ENCODE results near the gene HLCS.

The HLCS gene

DNA sequence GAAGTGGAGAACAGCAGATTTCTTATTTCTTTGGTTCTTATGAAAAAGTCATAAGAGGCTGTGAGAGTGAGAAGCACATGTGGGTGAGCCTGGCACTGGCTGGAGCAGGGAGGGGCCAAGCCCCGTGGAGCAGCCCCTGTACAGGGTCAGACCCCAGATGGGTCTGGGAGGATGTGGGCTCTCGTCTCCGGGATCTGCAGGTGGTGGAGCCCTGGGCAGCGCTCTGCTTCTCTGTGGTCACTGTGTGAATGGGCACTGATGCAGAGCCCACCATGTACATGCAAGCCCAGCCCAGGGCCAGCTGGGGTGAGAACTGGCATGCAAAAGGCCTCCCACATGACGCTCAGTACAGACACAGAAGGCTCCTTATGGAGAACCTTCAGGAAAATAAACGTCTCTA, 200.0 kb downstream of the HLCS start:
- no peak for DNase-seq

DNA sequence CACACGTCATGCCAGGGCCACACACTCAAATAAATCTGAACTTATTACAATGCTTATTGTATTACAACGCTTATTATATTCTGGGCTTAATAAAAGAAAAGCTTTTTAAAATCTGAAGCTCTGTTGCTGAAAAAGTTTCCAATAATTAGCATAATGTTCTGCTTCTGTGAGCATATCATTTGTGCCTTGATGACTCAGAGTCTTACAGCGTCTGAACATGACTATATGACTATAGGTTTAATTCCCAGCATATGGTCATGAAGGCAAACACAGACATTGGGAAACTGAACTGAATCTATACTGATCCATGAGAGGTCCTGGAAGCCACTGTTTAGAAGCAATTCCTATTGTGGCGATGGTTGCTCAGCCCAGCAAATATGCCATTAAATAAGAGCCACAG, 201.2 kb downstream of the HLCS start:
- DNase-seq = no peak

DNA sequence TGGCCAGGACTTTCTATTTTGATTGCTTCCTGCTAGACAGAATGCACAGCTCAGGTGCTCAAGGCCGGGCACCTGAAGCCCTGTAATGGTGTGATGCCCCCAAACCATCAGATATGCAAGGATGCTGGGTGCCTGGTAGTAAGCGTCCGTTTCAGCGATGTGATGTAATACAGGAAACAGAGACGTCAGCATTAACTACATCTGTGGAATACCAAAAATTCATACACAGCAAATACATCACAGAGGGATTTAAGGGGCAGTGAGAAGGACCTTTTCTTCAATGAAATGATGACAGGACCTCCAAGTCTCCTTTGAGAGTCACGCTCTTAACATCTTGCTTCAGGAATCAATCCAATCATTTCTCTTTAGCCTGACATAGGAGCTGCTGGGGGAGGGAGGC, 203.2 kb downstream of the HLCS start:
- DNase-seq = no peak

DNA sequence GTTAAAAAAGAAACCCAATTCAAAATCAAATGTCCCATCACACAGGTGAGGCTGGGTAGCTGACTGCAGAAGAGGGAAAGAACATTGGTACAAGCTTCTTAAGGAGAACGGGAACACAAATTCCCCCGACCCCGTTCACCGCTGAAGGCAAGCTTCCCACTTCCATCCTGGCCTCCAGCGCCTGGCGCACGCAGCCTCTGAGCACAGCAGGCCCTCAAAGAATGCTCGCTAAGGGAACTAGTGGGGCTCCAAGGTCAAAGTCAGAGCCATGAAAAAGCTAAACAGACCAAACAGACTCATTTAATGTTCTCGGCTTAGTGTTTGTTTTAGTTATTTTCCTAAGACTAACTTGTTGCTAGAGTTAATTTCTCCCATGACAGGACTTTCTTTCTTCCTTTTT, 203.8 kb downstream of the HLCS start:
- DNase-seq = no peak

DNA sequence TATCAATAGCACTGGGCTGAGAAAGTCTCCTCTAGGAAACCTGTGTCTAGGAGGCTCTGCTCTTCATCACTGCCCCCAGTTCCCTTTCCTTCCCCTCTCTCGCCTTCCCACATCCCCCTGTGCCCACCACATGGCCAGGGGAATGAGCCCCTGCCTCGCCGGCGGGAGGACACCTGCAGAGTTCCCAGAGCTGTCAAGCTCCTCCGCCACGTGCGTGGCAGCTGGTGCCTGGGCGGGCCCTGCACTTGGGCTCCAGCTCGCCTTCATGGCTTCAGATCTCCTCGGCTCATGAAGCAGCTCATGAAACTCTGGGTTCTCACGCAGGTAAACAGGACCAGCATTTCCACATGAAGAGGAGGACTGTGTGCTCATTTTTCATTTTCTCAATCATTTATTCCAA, 204.8 kb downstream of the HLCS start:
- no peak for DNase-seq

DNA sequence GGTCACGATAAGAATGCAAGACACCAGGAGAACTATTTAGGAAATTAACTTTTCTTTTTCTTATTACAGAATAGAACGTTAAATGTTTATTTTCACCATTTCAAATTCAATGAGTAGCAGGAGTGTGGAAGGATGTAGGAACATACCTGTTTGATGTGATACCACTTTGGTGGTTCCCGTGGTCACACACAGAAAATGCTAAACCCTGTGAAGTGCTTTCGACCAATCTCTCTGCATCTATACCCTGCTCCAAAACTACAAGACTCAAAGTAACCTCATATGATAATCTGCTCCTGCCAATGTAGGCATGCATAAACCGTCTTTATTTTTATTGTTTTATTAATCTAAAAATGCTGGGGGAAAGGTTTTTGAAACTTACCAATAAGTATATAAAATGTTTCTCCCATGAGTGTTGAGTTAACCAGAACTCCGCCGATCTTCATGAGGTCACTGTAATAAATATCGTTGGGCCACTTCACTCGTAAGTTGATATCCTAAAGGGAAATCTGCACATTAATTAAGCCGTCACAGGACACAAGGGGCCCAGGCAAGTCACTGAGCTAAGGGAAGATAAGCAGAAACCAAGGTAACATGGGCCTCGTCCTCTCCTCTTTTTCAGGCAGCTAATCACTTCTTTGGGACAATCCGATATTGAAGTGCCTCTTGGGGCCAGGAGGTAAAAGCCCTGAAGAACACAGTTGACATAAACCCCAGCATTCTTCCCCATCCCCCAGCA, 207.0 kb downstream of the HLCS start:
- no peak for DNase-seq

DNA sequence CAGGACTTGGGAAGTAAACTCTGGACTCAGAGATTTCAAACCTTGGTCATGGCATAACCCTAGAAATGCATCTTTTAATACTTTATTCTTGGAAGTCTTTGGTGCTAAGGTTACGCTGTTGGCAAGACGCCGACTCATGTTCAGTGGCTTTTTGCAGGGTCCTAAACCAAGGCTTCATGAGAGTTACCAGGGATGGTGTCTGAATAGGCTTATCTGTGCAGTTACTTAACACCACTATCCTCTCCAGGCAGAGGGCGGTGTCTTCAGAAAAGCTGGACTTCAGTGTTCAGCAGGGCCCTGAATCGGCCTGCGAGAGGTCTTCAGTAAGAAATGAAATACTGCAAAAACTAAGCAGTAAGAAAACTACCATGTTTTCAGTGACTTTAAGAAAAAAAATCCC, 209.3 kb downstream of the HLCS start:
- DNase-seq = no peak

DNA sequence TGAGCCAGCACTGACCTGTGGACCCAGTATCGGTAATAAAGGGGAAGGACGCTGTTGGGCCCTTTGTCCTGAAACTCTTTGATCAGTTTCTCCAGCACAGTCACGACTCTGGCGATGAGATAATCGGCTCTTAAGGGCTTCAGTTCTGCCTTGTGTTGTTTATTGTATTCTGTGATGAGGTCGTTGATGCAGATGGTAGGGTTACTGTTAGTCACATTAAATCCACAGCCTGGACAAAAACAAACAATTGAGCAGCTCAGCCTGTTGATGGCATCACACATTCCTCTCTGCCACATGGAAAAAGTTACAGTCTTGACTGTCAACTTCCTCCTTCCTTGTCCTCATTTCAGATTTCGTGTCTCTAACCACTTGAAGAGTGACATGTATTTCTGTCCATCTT, 209.9 kb downstream of the HLCS start:
- DNase-seq = no peak

DNA sequence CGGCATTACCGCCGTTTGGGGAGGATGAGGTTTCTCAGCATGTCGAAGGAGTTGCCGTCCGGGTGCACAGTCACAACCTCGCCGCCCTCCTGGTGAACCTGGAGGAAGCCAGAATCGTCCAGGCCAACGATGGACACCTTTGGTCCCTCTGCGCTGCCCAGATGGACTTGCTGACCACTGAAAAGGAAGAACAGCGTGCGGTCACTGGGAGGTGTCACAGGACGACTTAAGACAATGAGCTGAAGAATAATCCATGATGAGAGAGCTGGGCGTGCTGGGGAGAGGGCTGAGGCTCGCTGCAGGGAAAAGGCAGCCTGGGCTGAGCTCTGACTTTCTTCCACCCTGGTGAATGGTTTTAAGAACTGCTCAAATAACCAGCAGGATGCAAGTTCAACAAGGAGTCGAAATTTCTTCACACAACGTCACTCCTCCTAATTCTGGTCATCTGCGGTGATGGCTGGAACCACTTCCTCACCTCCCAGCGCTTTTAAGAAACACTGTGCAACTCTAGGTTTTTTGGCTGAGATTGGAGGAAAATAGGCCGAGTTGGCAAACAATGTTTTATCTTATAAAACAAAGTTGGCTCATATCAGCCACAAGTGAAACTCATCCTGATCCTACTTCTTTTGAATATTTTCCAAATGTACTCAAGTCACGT, 212.1 kb downstream of the HLCS start:
- no peak for DNase-seq

DNA sequence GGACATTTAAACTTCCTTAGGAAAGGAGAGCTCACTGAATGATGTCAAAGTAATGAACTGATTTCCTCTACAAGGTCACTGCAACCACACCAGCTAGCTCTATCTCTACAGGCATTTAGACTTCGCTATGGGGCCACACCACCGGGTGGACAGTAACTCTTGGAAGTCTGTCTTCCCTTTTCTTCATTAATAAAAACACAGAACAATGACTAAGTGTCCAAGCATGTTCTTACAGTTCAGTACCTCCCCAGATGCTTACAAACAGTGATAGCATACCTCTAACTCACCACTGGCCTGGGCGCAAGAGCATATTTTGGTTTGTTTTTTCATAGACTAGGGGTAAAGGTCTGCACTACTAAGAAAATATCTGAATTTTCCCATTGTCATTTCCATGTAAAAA, 212.9 kb downstream of the HLCS start:
- DNase-seq = no peak

DNA sequence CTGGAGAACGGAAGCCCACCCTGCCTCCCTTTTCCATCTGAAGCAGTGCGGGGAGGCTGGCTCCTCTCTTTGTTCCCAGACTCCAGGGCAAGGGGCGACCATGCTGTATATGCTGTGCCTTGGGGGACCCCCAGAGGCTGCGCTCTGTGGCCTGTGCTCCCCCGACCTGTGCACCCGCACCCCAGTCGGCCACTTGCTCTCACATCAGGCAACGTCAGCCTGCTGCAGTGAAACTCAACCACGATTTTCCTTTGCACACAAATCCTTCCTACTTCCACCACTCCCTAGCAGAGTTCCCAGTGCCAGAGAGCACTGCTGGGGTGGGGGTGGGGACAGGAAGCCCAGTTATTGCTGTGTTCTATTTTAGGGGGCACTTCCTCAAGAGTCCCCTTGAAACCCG, 215.1 kb downstream of the HLCS start:
- no peak for DNase-seq

DNA sequence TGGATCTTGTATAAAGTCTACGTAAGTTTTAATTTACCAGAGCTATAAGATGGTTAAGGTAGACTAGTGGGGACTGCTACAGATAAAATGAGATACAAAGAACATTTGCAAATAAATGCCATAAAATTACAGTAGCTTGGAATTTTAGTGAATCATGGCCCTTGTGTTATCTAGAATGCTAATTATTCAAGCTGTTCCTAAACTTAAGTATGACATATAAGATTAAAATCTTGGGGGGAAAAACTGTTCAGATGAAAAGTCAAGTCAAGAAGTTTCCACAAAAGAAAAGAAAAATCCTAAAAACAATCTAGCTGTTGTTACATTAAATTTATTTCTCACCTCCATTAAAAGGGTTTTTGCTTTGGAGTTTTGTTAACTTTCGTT, 215.9 kb downstream of the HLCS start:
- no peak for DNase-seq

DNA sequence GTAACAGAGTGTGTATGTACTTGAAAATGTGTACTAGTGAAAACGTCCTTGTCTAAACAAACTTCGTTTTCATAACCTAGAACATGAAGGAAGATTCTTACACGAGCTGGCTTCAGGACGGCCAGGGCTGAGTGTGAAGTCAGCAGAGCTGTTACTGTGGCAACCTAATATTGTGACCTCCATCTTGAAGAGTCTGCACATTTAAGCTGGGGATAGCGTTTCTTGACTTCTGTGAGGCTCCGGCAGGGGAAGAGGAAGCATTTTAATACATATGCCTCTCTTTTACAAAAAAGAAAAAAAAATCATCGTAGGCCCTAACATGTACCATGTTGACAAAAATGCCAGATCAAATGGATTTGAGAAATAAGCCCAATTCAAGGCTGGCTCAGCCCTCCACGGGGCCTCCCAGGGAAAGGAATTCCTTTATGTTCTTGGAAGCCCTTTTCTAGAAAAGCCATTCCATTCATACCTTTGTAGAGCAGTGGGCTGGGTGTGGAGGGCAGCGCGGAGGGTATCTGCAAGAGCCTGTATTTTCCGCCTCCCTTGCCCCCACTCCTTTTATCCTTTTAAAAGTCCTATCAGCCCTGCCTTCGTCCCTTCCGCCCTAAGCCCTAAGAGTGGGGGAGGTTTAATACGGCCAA, 216.4 kb downstream of the HLCS start:
- DNase-seq = no peak

DNA sequence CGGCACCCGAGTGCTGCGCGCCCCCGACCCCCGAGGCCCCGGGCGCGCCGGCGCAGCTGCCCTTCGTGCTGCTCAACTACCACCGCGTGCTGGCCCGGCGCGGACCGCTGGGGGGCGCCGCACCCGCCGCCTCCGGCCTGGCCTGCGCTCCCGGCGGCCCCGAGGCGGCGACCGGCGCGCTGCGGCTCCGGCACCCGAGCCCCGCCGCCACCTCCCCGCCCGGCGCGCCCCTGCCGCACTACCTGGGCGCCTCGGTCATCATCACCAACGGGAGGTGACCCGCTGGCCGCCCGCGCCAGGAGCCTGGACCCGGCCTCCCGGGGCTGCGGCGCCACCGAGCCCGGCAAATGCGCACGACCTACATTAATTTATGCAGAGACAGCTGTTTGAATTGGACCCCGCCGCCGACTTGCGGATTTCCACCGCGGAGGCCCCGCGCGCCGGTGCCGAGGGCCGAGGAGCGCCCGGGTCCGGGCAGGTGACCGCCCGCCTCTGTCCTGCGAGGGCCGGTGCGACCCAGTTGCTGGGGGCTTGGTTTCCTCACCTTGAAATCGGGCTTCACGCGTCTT, 218.6 kb downstream of the HLCS start:
- peak; percentile 68 for DNase-seq

DNA sequence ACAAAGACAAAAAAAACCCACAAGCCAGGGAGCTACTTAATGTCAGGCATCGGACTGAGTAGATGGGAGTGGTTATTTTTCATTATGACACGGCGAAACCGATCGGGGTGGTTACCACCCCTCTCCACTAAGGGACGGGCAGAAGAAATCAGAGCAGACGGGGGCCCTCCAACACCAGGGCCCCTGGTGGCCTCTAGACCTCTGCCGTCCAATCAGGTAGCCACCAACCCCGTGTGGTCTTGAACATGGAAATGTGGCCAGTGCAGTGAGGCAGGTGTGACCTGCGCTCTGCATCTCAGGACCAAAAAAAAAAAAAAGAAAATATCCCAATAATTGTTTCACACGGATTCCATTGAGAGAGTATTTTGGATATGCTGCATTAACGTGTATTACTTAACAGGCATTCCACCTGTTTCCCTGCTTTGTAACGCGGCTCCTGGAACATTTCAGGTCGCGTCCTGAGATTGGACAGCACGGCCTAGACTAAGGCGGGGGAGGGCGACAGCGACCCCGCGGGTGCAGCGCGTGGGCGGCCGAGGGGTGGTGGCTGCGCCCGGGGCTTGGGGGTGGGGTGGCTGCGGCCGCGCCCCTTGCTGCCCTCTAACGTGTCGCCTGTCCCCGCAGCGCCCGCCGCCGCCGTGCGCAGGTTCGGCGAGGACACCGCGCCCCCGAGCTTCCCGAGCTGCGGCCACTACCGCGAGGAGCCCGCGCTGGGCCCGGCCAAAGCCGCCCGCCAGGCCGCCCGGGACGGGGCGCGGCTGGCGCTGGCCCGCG, 219.2 kb downstream of the HLCS start:
- no peak for DNase-seq

DNA sequence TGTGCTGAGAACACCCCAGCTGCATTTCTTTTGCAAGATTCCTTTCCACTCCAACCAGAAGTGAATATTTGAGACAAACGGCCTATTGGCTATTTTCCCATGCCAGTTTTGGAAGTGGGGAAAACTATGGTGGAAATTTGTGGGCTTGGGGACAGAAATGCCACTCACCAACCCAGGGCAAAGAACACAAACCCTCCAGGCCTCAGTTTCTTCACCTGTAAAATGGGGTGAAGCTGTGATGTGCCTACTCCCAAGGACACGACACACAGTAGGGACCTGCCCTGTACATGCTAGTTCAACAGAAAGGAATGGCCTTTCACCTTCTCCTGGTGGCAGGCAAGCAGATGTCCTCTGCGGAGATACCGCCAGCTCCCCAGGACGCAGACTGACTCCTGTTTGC, 221.0 kb downstream of the HLCS start:
- no peak for DNase-seq

DNA sequence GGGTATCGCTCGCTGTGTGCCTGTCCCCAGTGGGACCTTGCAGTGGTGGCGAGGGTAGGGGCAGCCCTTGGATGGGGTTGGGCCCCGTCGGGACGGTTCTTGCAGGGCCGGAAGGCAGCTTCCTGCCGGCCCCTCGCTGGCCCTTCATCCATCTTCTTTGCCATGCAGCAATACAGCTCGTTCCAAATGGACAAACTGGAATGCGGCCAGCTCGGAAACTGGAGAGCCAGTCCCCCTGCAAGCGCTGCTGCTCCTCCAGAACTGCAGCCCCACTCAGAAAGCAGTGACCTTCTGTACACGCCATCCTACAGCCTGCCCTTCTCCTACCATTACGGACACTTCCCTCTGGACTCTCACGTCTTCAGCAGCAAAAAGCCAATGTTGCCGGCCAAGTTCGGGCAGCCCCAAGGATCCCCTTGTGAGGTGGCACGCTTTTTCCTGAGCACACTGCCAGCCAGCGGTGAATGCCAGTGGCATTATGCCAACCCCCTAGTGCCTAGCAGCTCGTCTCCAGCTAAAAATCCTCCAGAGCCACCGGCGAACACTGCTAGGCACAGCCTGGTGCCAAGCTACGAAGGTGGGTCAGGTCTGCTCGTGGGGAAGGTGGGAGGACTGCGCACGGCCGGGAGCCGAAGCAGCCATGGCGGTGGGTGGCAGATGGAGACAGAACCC, 221.8 kb downstream of the HLCS start:
- no peak for DNase-seq

DNA sequence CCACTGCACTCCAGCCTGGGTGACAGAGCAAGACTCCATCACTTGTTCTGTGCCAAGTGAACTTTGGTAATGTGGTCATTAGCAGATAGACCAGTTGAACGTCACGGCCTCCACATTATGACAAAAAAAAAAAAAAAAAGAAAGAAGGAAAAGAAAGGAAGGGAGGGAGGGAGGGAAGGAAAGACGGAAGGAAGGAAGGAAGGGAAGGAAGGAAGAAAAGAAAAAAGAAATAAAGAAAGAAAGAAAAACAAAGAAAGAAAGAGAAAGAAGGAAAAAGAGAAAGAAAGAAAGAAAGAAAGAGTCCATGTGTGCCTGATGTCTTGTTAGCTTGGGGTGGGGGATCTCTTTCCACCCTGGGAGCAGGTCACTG, 222.3 kb downstream of the HLCS start:
- no peak for DNase-seq

DNA sequence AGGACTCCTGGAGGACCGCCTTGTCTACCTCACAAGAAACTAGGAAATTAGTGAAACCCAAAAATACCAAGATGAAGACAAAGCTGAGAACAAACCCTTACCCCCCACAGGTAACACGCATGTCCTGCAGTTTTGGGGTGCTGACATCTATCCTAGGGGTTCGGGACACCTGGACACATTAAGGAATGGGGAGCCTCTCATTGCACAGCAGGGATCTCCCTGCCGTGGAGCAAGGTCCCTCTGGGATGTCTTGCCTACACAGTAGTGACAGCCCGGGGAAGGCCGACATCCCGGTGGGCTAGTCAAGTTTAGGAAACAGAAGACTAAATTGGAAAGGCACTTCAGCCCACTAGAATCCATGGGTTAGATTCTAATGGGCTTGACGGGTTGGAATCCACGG, 223.0 kb downstream of the HLCS start:
- DNase-seq = no peak

DNA sequence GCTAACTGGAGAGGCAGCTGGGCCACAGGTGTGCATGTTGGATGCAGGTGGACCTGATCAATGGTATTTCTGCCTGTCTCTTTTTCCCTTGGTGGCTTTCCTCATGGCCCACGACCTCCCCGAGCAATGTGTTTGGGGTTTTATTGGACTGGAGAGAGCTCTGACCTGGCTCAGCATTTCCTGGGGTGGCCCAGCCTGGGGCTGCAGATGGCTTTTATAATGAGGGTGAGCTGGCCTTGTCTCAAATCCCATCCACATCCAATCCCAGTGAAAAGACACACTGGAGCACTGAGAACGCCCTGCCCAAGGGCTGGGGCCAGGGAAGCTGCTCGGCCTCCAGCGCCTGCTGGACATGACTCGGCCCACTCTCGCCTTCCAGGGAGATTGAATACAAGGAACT, 223.5 kb downstream of the HLCS start:
- DNase-seq = no peak

DNA sequence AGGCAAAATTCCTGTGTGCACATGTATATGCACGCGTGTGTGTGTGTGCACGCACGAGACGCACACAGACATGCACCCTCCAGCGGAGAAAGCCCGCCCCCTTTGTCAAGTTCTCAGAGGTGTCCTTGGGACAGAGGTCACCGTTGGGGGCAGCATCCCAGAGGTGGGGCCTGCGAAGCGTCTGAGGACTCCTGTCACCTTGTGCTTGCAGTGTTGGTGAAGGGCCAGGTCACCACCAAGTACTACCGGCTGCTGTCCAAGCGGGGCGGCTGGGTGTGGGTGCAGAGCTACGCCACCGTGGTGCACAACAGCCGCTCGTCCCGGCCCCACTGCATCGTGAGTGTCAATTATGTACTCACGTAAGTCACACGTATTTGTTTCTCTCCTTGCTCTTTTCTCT, 225.0 kb downstream of the HLCS start:
- no peak for DNase-seq

DNA sequence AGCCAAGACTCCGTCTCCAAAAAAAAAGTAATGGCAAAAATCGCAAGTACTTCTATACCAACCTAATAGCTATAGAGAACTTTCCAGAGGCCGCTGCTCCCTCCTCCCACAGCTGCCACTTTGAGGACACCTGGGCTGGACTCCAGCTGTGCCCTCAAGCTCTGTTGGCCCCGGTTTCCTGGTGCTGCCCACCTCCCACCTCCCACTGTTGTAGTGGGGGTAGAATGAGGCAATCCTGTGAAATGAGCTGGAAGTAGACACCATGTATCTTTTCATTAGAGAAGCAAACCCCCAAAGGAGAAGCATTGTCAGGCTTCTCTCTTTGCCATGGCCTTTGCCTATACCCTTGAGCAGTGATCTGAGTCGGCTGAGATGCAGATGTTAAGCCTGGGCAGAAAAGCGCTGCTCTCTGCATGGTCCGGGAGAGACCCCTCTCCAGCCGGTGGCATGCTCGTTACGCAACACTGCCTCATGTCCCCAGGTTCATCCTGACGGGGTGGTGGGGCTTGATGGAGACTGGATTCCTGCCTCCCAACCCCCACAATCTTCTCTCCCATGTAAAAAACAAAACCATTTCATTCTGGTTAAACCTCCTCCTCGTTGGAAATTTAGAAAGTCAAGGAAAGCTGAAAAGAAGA, 227.9 kb downstream of the HLCS start:
- peak; percentile 30 for DNase-seq

Measured in right forelimb (tissue), 1 donor.